Naive thymus-derived CD8-positive, alpha-beta T cell (primary cell): ENCODE data around the gene ROCK2. TPM values are rescaled to one million over a fixed set of nuclear protein-coding genes. Genes with fewer than 3 reads are reported as not detected.

Experiments
- ATAC-seq, 2 donors: fragments of 150-1000 bp; cut with Tn5 transposase in 1 of 2; sonication (Bioruptor Pico), chemical (Tn5 transposase) in 1 of 2; 1 replicate in 1 of 2; 2 replicates in 1 of 2; pipeline ENCODE4 v1.10.0; 2021; ENCODE audit warnings: mild to moderate bottlenecking in 2 of 2, moderate library complexity in 2 of 2
- POLR2A ChIA-PET: fragments of 350-600 bp; sonication (Branson Sonifier 250); formaldehyde crosslinking; loops from one replicate; lab custom pipeline; 2021; ENCODE audit warnings: antibody characterized with exemption; lab: Charles Lee
- DNase-seq, 10 donors: peaks; one replicate each; pipeline versions ENCODE4 v3.0.0 to v3.0.0-alpha.2; 2020 to 2022
- H3K27ac Mint-ChIP-seq, 10 donors: one replicate each; pipeline ENCODE4 v1.8.0; 2020 to 2022; ENCODE audit warnings: mild to moderate bottlenecking in 10 of 10, mixed read lengths in 10 of 10, moderate library complexity in 4 of 10, inconsistent platforms in 1 of 10
- H3K27me3 Mint-ChIP-seq, 5 donors: one replicate each; pipeline ENCODE4 v1.8.0; 2021 to 2022; ENCODE audit warnings: mixed read lengths in 5 of 5
- H3K36me3 Mint-ChIP-seq, 3 donors: one replicate each; pipeline ENCODE4 v1.8.0; 2020 to 2022; ENCODE audit warnings: mixed read lengths in 3 of 3, mild to moderate bottlenecking in 2 of 3, inconsistent platforms in 1 of 3
- H3K4me1 Mint-ChIP-seq, 4 donors: one replicate each; pipeline ENCODE4 v1.8.0; 2021 to 2022; ENCODE audit warnings: mixed read lengths in 4 of 4
- H3K4me3 Mint-ChIP-seq, 10 donors: one replicate each; pipeline ENCODE4 v1.8.0; 2020 to 2022; ENCODE audit warnings: mild to moderate bottlenecking in 10 of 10, mixed read lengths in 10 of 10, moderate library complexity in 6 of 10, inconsistent platforms in 1 of 10
- H3K9me3 Mint-ChIP-seq, 9 donors: one replicate each; pipeline ENCODE4 v1.8.0; 2020 to 2022; ENCODE audit warnings: mixed read lengths in 9 of 9, mild to moderate bottlenecking in 3 of 9, inconsistent platforms in 1 of 9, moderate library complexity in 1 of 9
- polyA plus RNA-seq, 3 donors: library from polyadenylated mRNA; unstranded; fragments of 300-500 nt; fragmentation: Illumina TruSeq; gene quantifications; one replicate each; pipeline ENCODE4 v1.2.3, GENCODE V29; 2021
- total RNA-seq, 8 experiments: library from RNA in 2 of 8; stranded (reverse) in 2 of 8; gene quantifications; one replicate each; pipeline ENCODE4 v1.2.3 and lab custom pipeline; 2021 to 2026

Gene ROCK2
- total and polyA plus RNA-seq, 5 experiments from 2014 or later = 6.1 to 23.9 (median 7.6) TPM

GRCh38 chr2:11292464-11293255 is 51.8 kb downstream of the ROCK2 start:
- DNase-seq (no peak), ATAC-seq (no peak)
- Mint-ChIP-seq H3K27ac (peak overlapping the region in 1 of 10 donors; percentile 17), H3K36me3 (peaks cover 0 to 1% (median 0%) of the 10 kb centered on the region in 3 donors), H3K27me3 (no peaks in the 10 kb centered on the region), H3K4me1 (peaks cover 19 to 39% (median 28%) of the 10 kb centered on the region in 4 donors), H3K9me3 (no peaks in the 10 kb centered on the region), H3K4me3 (no peak overlapping the region)
- POLR2A ChIA-PET = no interaction called here

GRCh38 chr2:11290713-11291112 is 53.7 kb downstream of the ROCK2 start:
- Mint-ChIP-seq H3K27ac (peak overlapping the region in 1 of 10 donors; percentile 30), H3K4me3 (no peak overlapping the region), H3K4me1 (peaks cover 17 to 37% (median 25%) of the 10 kb centered on the region in 4 donors), H3K36me3 (peaks cover 3 to 8% (median 4%) of the 10 kb centered on the region in 3 donors), H3K9me3 (peaks cover 0 to 3% (median 0%) of the 10 kb centered on the region in 9 donors), H3K27me3 (no peaks in the 10 kb centered on the region)
- ATAC-seq (no peak), DNase-seq (no peak)
- POLR2A ChIA-PET = no interaction called here

- peaks cover 0 to 6% (median 0%) of the 10 kb centered on the region in 9 donors for H3K9me3 Mint-ChIP-seq
Observed at GRCh38 chr2:11290211-11290610, 54.2 kb downstream of the ROCK2 start.

GRCh38 chr2:11288431-11288830 is 56.0 kb downstream of the ROCK2 start:
- peaks cover 14 to 31% (median 24%) of the 10 kb centered on the region in 4 donors for H3K4me1 Mint-ChIP-seq
- H3K27ac Mint-ChIP-seq = peak overlapping the region in 5 of 10 donors; percentile 18 to 63 (median 44)
- no peak for DNase-seq
- ATAC-seq = no peak
- peaks cover 0 to 19% (median 2%) of the 10 kb centered on the region in 9 donors for H3K9me3 Mint-ChIP-seq
- H3K4me3 Mint-ChIP-seq = no peak overlapping the region
- POLR2A ChIA-PET = no interaction called here
- no peaks in the 10 kb centered on the region for H3K27me3 Mint-ChIP-seq
- H3K36me3 Mint-ChIP-seq = peaks cover 22 to 29% (median 26%) of the 10 kb centered on the region in 3 donors

More at GRCh38 chr2:11290211-11290610, 54.2 kb downstream of the ROCK2 start:
- no peak for ATAC-seq
- Mint-ChIP-seq H3K36me3 (peaks cover 8 to 13% (median 9%) of the 10 kb centered on the region in 3 donors), H3K27me3 (no peaks in the 10 kb centered on the region), H3K27ac (peak overlapping the region in 1 of 10 donors; percentile 38), H3K4me1 (peaks cover 14 to 32% (median 24%) of the 10 kb centered on the region in 4 donors), H3K4me3 (no peak overlapping the region)
- DNase-seq = no peak
- POLR2A ChIA-PET = no interaction called here

DNA sequence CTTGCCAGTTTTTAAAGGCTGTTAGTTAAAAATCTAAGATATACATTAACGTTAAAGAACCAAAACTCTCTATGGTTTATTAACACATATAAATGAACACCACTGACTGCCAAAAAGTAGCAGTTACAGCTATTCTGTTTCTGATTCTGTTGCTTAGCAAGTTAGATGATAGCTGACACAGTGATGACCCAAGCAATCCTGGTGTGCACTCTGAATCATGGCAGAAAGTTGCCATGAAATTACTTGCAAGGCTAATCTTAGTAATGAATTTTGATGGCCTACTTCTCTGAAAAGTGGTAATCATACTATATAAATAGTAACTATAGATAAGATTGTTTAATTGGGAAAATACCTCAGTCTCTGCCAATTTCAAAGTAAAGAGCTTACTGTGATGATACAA is 57.7 kb downstream of the ROCK2 start:
- Mint-ChIP-seq H3K27ac (no peak overlapping the region), H3K27me3 (no peaks in the 10 kb centered on the region), H3K9me3 (peaks cover 0 to 27% (median 8%) of the 10 kb centered on the region in 9 donors)

GRCh38 chr2:11286323-11286722 is 58.1 kb downstream of the ROCK2 start:
- peaks cover 27 to 44% (median 41%) of the 10 kb centered on the region in 3 donors for H3K36me3 Mint-ChIP-seq
- peaks cover 0 to 27% (median 9%) of the 10 kb centered on the region in 9 donors for H3K9me3 Mint-ChIP-seq
- POLR2A ChIA-PET = no interaction called here
- ATAC-seq (no peak), DNase-seq (no peak)
- H3K4me3 Mint-ChIP-seq = no peak overlapping the region
- peaks cover 9 to 23% (median 18%) of the 10 kb centered on the region in 4 donors for H3K4me1 Mint-ChIP-seq
- no peaks in the 10 kb centered on the region for H3K27me3 Mint-ChIP-seq
- peak overlapping the region in 1 of 10 donors; percentile 27 for H3K27ac Mint-ChIP-seq

More for the DNA sequence above, 57.7 kb downstream of the ROCK2 start:
- no peak overlapping the region for H3K4me3 Mint-ChIP-seq
- DNase-seq = no peak
- ATAC-seq = no peak
- peaks cover 11 to 23% (median 17%) of the 10 kb centered on the region in 4 donors for H3K4me1 Mint-ChIP-seq
- POLR2A ChIA-PET = no interaction called here
- H3K36me3 Mint-ChIP-seq = peaks cover 27 to 41% (median 38%) of the 10 kb centered on the region in 3 donors

- Mint-ChIP-seq H3K27ac (peak overlapping the region in 2 of 10 donors; percentile 54 to 56), H3K9me3 (peaks cover 0 to 27% (median 9%) of the 10 kb centered on the region in 9 donors), H3K4me1 (peaks cover 9 to 25% (median 17%) of the 10 kb centered on the region in 4 donors), H3K27me3 (no peaks in the 10 kb centered on the region), H3K4me3 (peak overlapping the region in 1 of 10 donors; percentile 10), H3K36me3 (peaks cover 27 to 44% (median 44%) of the 10 kb centered on the region in 3 donors)
- POLR2A ChIA-PET = no interaction called here
- ATAC-seq (no peak), DNase-seq (no peak)
Observed at GRCh38 chr2:11285499-11285898, 58.9 kb downstream of the ROCK2 start.

DNA sequence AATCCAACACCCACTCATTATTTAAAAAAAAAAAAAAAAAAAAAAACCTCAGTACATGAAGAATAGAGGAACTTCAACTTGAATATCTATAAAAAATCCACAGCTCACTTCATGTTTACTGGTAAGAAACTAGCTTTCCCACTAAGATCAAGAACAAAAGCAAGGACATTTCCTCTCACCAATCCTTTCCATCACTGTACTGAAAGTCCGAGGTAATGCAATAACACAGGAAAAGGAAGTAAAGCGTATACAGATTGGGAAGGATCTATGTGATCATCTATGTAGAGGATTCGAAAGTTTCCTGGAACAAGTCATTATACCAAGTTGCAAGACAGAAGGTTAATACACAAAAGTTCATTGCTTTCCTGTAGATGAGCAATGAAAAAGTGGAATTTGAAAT is 63.2 kb downstream of the ROCK2 start:
- H3K36me3 Mint-ChIP-seq = peaks cover 37 to 62% (median 61%) of the 10 kb centered on the region in 3 donors
- no peak overlapping the region for H3K4me3 Mint-ChIP-seq
- no peak for DNase-seq
- POLR2A ChIA-PET = no interaction called here
- peaks cover 2 to 19% (median 7%) of the 10 kb centered on the region in 4 donors for H3K4me1 Mint-ChIP-seq
- H3K27ac Mint-ChIP-seq = no peak overlapping the region
- no peak for ATAC-seq
- peaks cover 0 to 27% (median 11%) of the 10 kb centered on the region in 9 donors for H3K9me3 Mint-ChIP-seq
- H3K27me3 Mint-ChIP-seq = no peaks in the 10 kb centered on the region

DNA sequence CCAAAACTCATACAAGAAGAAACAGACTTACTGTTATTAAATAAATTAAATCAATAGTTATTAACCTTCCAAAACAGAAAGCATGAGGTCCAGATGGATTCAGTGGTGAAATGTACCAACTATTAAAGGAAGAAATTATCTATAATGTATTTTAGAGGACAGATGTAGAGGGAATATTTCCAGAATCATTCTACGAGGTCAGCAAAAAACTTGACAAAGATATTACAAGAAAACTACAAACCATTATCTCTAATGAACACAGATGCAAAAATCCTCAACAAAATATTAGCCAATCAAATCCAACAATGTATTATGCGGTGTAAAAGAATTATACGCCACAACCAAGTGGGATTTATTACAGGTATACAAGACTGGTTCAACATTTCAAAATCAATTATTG is 63.7 kb downstream of the ROCK2 start:
- POLR2A ChIA-PET = no interaction called here
- H3K4me3 Mint-ChIP-seq = no peak overlapping the region
- peaks cover 2 to 16% (median 9%) of the 10 kb centered on the region in 4 donors for H3K4me1 Mint-ChIP-seq
- no peak overlapping the region for H3K27ac Mint-ChIP-seq
- no peak for ATAC-seq
- DNase-seq = no peak
- peaks cover 39 to 63% (median 60%) of the 10 kb centered on the region in 3 donors for H3K36me3 Mint-ChIP-seq
- no peaks in the 10 kb centered on the region for H3K27me3 Mint-ChIP-seq
- H3K9me3 Mint-ChIP-seq = peaks cover 0 to 25% (median 11%) of the 10 kb centered on the region in 9 donors

GRCh38 chr2:11279398-11279797 is 65.0 kb downstream of the ROCK2 start:
- H3K27me3 Mint-ChIP-seq = no peaks in the 10 kb centered on the region
- H3K36me3 Mint-ChIP-seq = peaks cover 30 to 57% (median 54%) of the 10 kb centered on the region in 3 donors
- DNase-seq (no peak), ATAC-seq (no peak)
- H3K4me1 Mint-ChIP-seq = peaks cover 2 to 18% (median 9%) of the 10 kb centered on the region in 4 donors
- H3K9me3 Mint-ChIP-seq = peaks cover 0 to 16% (median 11%) of the 10 kb centered on the region in 9 donors
- no peak overlapping the region for H3K27ac Mint-ChIP-seq
- POLR2A ChIA-PET = no interaction called here
- no peak overlapping the region for H3K4me3 Mint-ChIP-seq

GRCh38 chr2:11278219-11278618 is 66.2 kb downstream of the ROCK2 start:
- peaks cover 0 to 13% (median 8%) of the 10 kb centered on the region in 9 donors for H3K9me3 Mint-ChIP-seq
- peaks cover 33 to 50% (median 50%) of the 10 kb centered on the region in 3 donors for H3K36me3 Mint-ChIP-seq
- ATAC-seq (no peak), DNase-seq (no peak)
- POLR2A ChIA-PET = no interaction called here
- peak overlapping the region in 1 of 10 donors; percentile 6 for H3K27ac Mint-ChIP-seq
- H3K4me3 Mint-ChIP-seq = no peak overlapping the region
- H3K4me1 Mint-ChIP-seq = peaks cover 2 to 18% (median 10%) of the 10 kb centered on the region in 4 donors
- no peaks in the 10 kb centered on the region for H3K27me3 Mint-ChIP-seq

DNA sequence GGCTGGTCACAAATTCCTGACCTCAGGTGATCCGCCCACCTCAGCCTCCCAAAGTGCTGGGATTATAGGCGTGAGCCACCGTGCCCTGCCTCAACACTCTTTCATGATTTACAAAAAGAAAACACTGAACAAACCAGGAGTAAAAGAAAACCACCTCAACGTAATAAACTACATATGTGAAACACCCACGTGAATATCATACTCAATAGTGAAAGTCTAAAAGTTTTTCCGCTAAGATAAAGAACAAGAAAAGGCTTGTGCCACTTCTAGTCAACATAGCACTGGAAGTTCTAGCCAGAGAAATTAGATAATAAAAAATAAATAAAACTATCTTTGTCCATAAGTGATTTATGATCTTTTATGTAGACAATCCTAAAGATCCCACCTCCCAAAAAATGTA is 68.5 kb downstream of the ROCK2 start:
- no peak for ATAC-seq
- Mint-ChIP-seq H3K9me3 (peaks cover 0 to 13% (median 0%) of the 10 kb centered on the region in 9 donors), H3K4me1 (peaks cover 0 to 14% (median 7%) of the 10 kb centered on the region in 4 donors), H3K27me3 (no peaks in the 10 kb centered on the region), H3K36me3 (peaks cover 35 to 41% (median 39%) of the 10 kb centered on the region in 3 donors), H3K4me3 (no peak overlapping the region), H3K27ac (no peak overlapping the region)
- DNase-seq = no peak
- POLR2A ChIA-PET = no interaction called here

DNA sequence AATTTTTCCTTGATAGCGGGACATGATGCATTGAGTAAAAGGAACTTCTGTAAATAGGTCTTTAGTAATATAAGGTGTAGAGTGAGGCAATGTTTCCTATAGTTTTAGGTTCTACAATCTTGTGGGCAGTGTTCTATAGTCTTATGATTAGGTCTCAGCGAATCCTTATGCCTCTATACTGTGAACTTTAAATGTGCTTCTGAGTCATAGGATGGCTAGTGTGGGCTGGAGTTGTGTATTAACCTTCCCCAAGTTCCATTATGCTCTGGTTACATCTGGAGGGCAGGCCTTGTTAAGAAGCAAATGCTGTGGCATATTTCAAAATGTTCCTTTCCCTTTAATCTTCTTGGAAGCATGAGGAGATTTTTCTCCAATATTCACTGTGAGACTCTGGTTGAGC is 73.5 kb downstream of the ROCK2 start:
- H3K27ac Mint-ChIP-seq = peak overlapping the region in 1 of 10 donors; percentile 17
- POLR2A ChIA-PET = no interaction called here
- no peaks in the 10 kb centered on the region for H3K27me3 Mint-ChIP-seq
- peaks cover 0 to 5% (median 3%) of the 10 kb centered on the region in 4 donors for H3K4me1 Mint-ChIP-seq
- H3K9me3 Mint-ChIP-seq = peaks cover 0 to 15% (median 5%) of the 10 kb centered on the region in 9 donors
- no peak overlapping the region for H3K4me3 Mint-ChIP-seq
- no peak for DNase-seq
- peaks cover 37 to 45% (median 38%) of the 10 kb centered on the region in 3 donors for H3K36me3 Mint-ChIP-seq
- ATAC-seq = no peak
